PC-3 (cell line): ENCODE measurements around the gene SLC6A18. TPM values are rescaled to one million over a fixed set of nuclear protein-coding genes. Genes with fewer than 3 reads are reported as not detected.

Experiments
- ATAC-seq: fragments of 200-7000 bp; cut with Tn5 transposase; 2 replicates; pipeline ENCODE4 v1.9.1; 2020; ENCODE audit warnings: mild to moderate bottlenecking, moderate library complexity
- BruUV-seq: library from RNA; stranded (reverse); fragments of 400-500 nt; replicated peaks from 2 replicates; lab custom pipeline; 2021; lab: Mats Ljungman, UMichigan
- CTCF ChIA-PET: fragments of 300-600 bp; sonication (Branson Sonifier 250); formaldehyde crosslinking; loops from one replicate; lab custom pipeline; 2022; ENCODE audit warnings: antibody characterized with exemption; lab: Charles Lee
- POLR2A ChIA-PET: fragments of 300-600 bp; sonication (Branson Sonifier 250); formaldehyde crosslinking; loops from one replicate; lab custom pipeline; 2022; ENCODE audit warnings: antibody characterized with exemption; ENCODE audit not compliant: unreplicated experiment; lab: Charles Lee
- DNase-seq: peaks from one replicate; pipeline ENCODE4 v3.0.0-alpha.2; 2015
- H2AFZ ChIP-seq: fragments of 300-600 bp; sonication (generic); 2 replicates; pipeline ENCODE4 v1.6.0; 2016; ENCODE audit warnings: antibody characterized with exemption, low read length
- H3F3A ChIP-seq: fragments of 300-600 bp; sonication (generic); one replicate; pipeline ENCODE4 v1.6.0; 2017; ENCODE audit warnings: antibody characterized with exemption, low read length, control low read depth, mild to moderate bottlenecking; ENCODE audit not compliant: unreplicated experiment
- H3K27ac ChIP-seq: fragments of 300-600 bp; sonication (generic); 2 replicates; pipeline ENCODE4 v1.5.1; 2016; ENCODE audit warnings: mild to moderate bottlenecking, low read length
- H3K27me3 ChIP-seq: fragments of 300-600 bp; sonication (generic); 2 replicates; pipeline ENCODE4 v1.6.1; 2016; ENCODE audit warnings: low read length, mixed read lengths
- H3K36me3 ChIP-seq: fragments of 300-600 bp; sonication (generic); 2 replicates; pipeline ENCODE4 v1.6.1; 2016; ENCODE audit warnings: low read depth, mixed run types, low read length, mixed read lengths
- H3K4me1 ChIP-seq: fragments of 300-600 bp; sonication (generic); 2 replicates; pipeline ENCODE4 v1.5.1; 2016; ENCODE audit warnings: low read length; ENCODE audit not compliant: insufficient read depth
- H3K4me2 ChIP-seq: fragments of 300-600 bp; sonication (generic); 2 replicates; pipeline ENCODE4 v1.6.0; 2016; ENCODE audit warnings: low read length
- H3K4me3 ChIP-seq: fragments of 300-600 bp; sonication (generic); 2 replicates; pipeline ENCODE4 v1.5.1; 2016; ENCODE audit warnings: mild to moderate bottlenecking, low read length, mixed read lengths
- H3K79me2 ChIP-seq: fragments of 300-600 bp; sonication (generic); 2 replicates; pipeline ENCODE4 v1.6.1; 2017; ENCODE audit warnings: low read length, mixed read lengths
- H3K9ac ChIP-seq: fragments of 300-600 bp; sonication (generic); 2 replicates; pipeline ENCODE4 v1.6.0; 2016; ENCODE audit warnings: mild to moderate bottlenecking, low read length
- H3K9me2 ChIP-seq: fragments of 300-600 bp; sonication (generic); replicated peaks from 2 replicates; pipeline ENCODE4 v1.6.1; 2016; ENCODE audit warnings: mixed run types, low read length, mixed read lengths
- H3K9me3 ChIP-seq: fragments of 300-600 bp; sonication (generic); 2 replicates; pipeline ENCODE4 v1.6.1; 2016; ENCODE audit warnings: low read length, mixed read lengths
- H4K20me1 ChIP-seq: fragments of 300-600 bp; sonication (generic); 2 replicates; pipeline ENCODE4 v1.6.1; 2016; ENCODE audit warnings: low read length, mixed read lengths
- CTCF ChIP-seq: fragments of 300-600 bp; sonication (generic); conservative IDR thresholded peaks from 2 replicates; pipeline ENCODE4 v1.5.1; 2017; ENCODE audit warnings: antibody characterized with exemption, low read depth, mild to moderate bottlenecking, low read length
- EZH2 ChIP-seq: fragments of 300-600 bp; sonication (generic); IDR thresholded peaks from one replicate; pipeline ENCODE4 v1.6.1; 2017; ENCODE audit warnings: antibody characterized with exemption, mild to moderate bottlenecking, low read length; ENCODE audit not compliant: unreplicated experiment
- EZH2phosphoT487 ChIP-seq: fragments of 300-600 bp; sonication (generic); IDR thresholded peaks from 2 replicates; pipeline ENCODE4 v1.6.1; 2018; ENCODE audit warnings: mild to moderate bottlenecking, antibody characterized with exemption, low read length, borderline replicate concordance
- intact Hi-C: fragments of 100-400 bp; cut with micrococcal nuclease; formaldehyde crosslinking; loops from 2 replicates; pipeline ENCODE4 v1.9.0; 2023
- total RNA-seq: library from RNA; depleted of rRNA; stranded (reverse); fragments of >200 nt; gene quantifications from 2 replicates; pipeline ENCODE4 v1.2.3, GENCODE V29; 2014

Gene SLC6A18
- total RNA-seq, 1 experiment from 2014 or later, result not detected

- no peaks in the 10 kb centered on the region for H3K9me3 ChIP-seq
- H3K9me2 ChIP-seq, result no peaks in the 10 kb centered on the region
- H3F3A ChIP-seq, result no peaks in the 10 kb centered on the region
- no peak for TF ChIP-seq EZH2
- TF ChIP-seq CTCF, result no peak
- no peak for TF ChIP-seq EZH2phosphoT487
- H3K79me2 ChIP-seq, result no peaks in the 10 kb centered on the region
- H3K9ac ChIP-seq, result no peak overlapping the region
- intact Hi-C loops, result no loop called here
- no peak overlapping the region for H3K4me3 ChIP-seq
- CTCF ChIA-PET, result no interaction called here
- POLR2A ChIA-PET, result no interaction called here
- no peaks in the 10 kb centered on the region for H3K27me3 ChIP-seq
- no peak overlapping the region for H2AFZ ChIP-seq
- no peaks in the 10 kb centered on the region for H4K20me1 ChIP-seq
- H3K27ac ChIP-seq, result no peak overlapping the region
- no peaks in the 10 kb centered on the region for H3K4me1 ChIP-seq
- DNase-seq (no peak), ATAC-seq (no peak)
- H3K36me3 ChIP-seq, result no peaks in the 10 kb centered on the region
- BruUV-seq, result no TSS peak
- no peak overlapping the region for H3K4me2 ChIP-seq
Measured at GRCh38 chr5:1255081-1255561, 29.9 kb downstream of the SLC6A18 start.

- Histone ChIP-seq H3K9me2 (no peaks in the 10 kb centered on the region), H2AFZ (no peak overlapping the region), H3K9me3 (no peaks in the 10 kb centered on the region), H4K20me1 (no peaks in the 10 kb centered on the region), H3K9ac (no peak overlapping the region), H3K79me2 (no peaks in the 10 kb centered on the region), H3K27ac (no peak overlapping the region), H3F3A (no peaks in the 10 kb centered on the region), H3K27me3 (no peaks in the 10 kb centered on the region), H3K36me3 (no peaks in the 10 kb centered on the region), H3K4me3 (no peak overlapping the region), H3K4me1 (no peaks in the 10 kb centered on the region), H3K4me2 (no peak overlapping the region)
- no TSS peak for BruUV-seq
- TF ChIP-seq EZH2phosphoT487 (no peak), CTCF (no peak), EZH2 (no peak)
- intact Hi-C loops, result no loop called here
- CTCF ChIA-PET, result no interaction called here
- no peak for ATAC-seq
- POLR2A ChIA-PET, result no interaction called here
- no peak for DNase-seq
Measured at GRCh38 chr5:1256776-1257175, 31.6 kb downstream of the SLC6A18 start.

- Histone ChIP-seq H3K9me2 (no peaks in the 10 kb centered on the region), H3K4me2 (no peak overlapping the region), H3K79me2 (no peaks in the 10 kb centered on the region), H3K9ac (no peak overlapping the region), H3K4me1 (no peaks in the 10 kb centered on the region), H3F3A (no peaks in the 10 kb centered on the region), H3K4me3 (no peak overlapping the region), H3K9me3 (0 out of 2 replicates have a peak, but pooled peaks cover under 1% of the 10 kb centered on the region), H3K36me3 (no peaks in the 10 kb centered on the region), H4K20me1 (no peaks in the 10 kb centered on the region), H3K27me3 (no peaks in the 10 kb centered on the region), H2AFZ (no peak overlapping the region), H3K27ac (no peak overlapping the region)
- intact Hi-C loops, result no loop called here
- BruUV-seq, result no TSS peak
- TF ChIP-seq CTCF (no peak), EZH2 (no peak), EZH2phosphoT487 (no peak)
- ChIA-PET CTCF (no interaction called here), POLR2A (no interaction called here)
- DNase-seq, result no peak
- ATAC-seq, result no peak
Measured at GRCh38 chr5:1257363-1257762, 32.2 kb downstream of the SLC6A18 start.
